IMR-90 (cell line): ENCODE results near the gene NUDT12. TPM values are rescaled to one million over a fixed set of nuclear protein-coding genes. Genes with fewer than 3 reads are reported as not detected.

Experiments used
- ATAC-seq: fragments of 200-7000 bp; cut with Tn5 transposase; 2 replicates; pipeline ENCODE4 v1.9.1; 2020; ENCODE audit warnings: low read depth, mild to moderate bottlenecking, moderate library complexity
- BruUV-seq: library from RNA; stranded (reverse); fragments of 400-500 nt; replicated peaks from 2 replicates; lab custom pipeline; 2021; lab: Mats Ljungman, UMichigan
- CTCF ChIA-PET: fragments of 300-600 bp; formaldehyde crosslinking; extraction: SDS; loops from one replicate; lab custom pipeline; 2021; ENCODE audit warnings: antibody characterized with exemption; lab: Yijun Ruan, JAX
- POLR2A ChIA-PET: fragments of 300-600 bp; sonication (Branson Sonifier 250); formaldehyde crosslinking; loops from one replicate; lab custom pipeline; 2022; ENCODE audit warnings: antibody characterized with exemption; ENCODE audit not compliant: unreplicated experiment; lab: Charles Lee
- DNase-seq: peaks from one replicate; pipeline ENCODE4 v3.0.0; 2013
- H2AFZ ChIP-seq: replicated peaks from 2 replicates; pipeline ENCODE3; 2013; ENCODE audit warnings: low read length, mild to moderate bottlenecking; ENCODE audit not compliant: poor library complexity
- H2AK5ac ChIP-seq: 2 replicates; pipeline ENCODE4 v1.6.1; 2013; ENCODE audit warnings: low read depth, low read length, inconsistent platforms
- H2AK9ac ChIP-seq: replicated peaks from 2 replicates; pipeline ENCODE3; 2013; ENCODE audit warnings: mild to moderate bottlenecking, low read depth, low read length, moderate library complexity; ENCODE audit not compliant: poor library complexity
- H2BK120ac ChIP-seq: 2 replicates; pipeline ENCODE4 v1.6.1; 2013; ENCODE audit warnings: low read depth, low read length, inconsistent platforms
- H2BK15ac ChIP-seq: 3 replicates; pipeline ENCODE4 v1.6.1; 2013; ENCODE audit warnings: low read depth, low read length, inconsistent platforms
- H2BK20ac ChIP-seq: 2 replicates; pipeline ENCODE4 v1.6.1; 2013; ENCODE audit warnings: low read depth, mild to moderate bottlenecking, inconsistent platforms, low read length, moderate library complexity
- H2BK5ac ChIP-seq: 2 replicates; pipeline ENCODE4 v1.6.1; 2013; ENCODE audit warnings: mild to moderate bottlenecking, low read depth, low read length, inconsistent platforms; ENCODE audit not compliant: poor library complexity, severe bottlenecking
- H3K14ac ChIP-seq: replicated peaks from 2 replicates; pipeline ENCODE4 v1.6.1; 2013; ENCODE audit warnings: low read depth, low read length, inconsistent platforms
- H3K18ac ChIP-seq: 2 replicates; pipeline ENCODE4 v1.6.1; 2013; ENCODE audit warnings: low read depth, low read length, control low read depth
- H3K23ac ChIP-seq: 2 replicates; pipeline ENCODE4 v1.6.1; 2013; ENCODE audit warnings: low read depth, low read length, inconsistent platforms
- H3K27ac ChIP-seq: 2 replicates; pipeline ENCODE4 v1.5.1; 2013; ENCODE audit warnings: mild to moderate bottlenecking, control low read depth, low read length; ENCODE audit not compliant: insufficient read depth
- H3K27me3 ChIP-seq: 2 replicates; pipeline ENCODE4 v1.6.1; 2013; ENCODE audit warnings: low read length; ENCODE audit not compliant: control insufficient read depth, insufficient read depth
- H3K36me3 ChIP-seq: 2 replicates; pipeline ENCODE4 v1.6.1; 2013; ENCODE audit warnings: low read length, mixed read lengths; ENCODE audit not compliant: control insufficient read depth, insufficient read depth
- H3K4ac ChIP-seq: 2 replicates; pipeline ENCODE4 v1.6.1; 2013; ENCODE audit warnings: low read depth, low read length, inconsistent platforms
- H3K4me1 ChIP-seq: 2 replicates; pipeline ENCODE4 v1.6.1; 2013; ENCODE audit warnings: low read length, mixed read lengths; ENCODE audit not compliant: control insufficient read depth, insufficient read depth
- H3K4me2 ChIP-seq: 2 replicates; pipeline ENCODE4 v1.6.1; 2013; ENCODE audit warnings: low read depth, mild to moderate bottlenecking, control low read depth, low read length, moderate library complexity
- H3K4me3 ChIP-seq: 2 replicates; pipeline ENCODE4 v1.5.1; 2013; ENCODE audit warnings: low read depth, mild to moderate bottlenecking, control low read depth, low read length, moderate library complexity; ENCODE audit not compliant: insufficient read depth
- H3K56ac ChIP-seq: 2 replicates; pipeline ENCODE4 v1.6.1; 2013; ENCODE audit warnings: low read length, inconsistent platforms; ENCODE audit not compliant: insufficient read depth; ENCODE audit errors: extremely low read depth
- H3K79me1 ChIP-seq, 2 experiments: 2 replicates each; pipeline ENCODE4 v1.6.1; 2013; ENCODE audit warnings: low read length in 2 of 2, inconsistent platforms in 1 of 2, low read depth in 1 of 2
- H3K9ac ChIP-seq: 2 replicates; pipeline ENCODE4 v1.6.1; 2013; ENCODE audit warnings: low read depth, low read length, control low read depth
- H3K9me1 ChIP-seq: 2 replicates; pipeline ENCODE4 v1.6.1; 2013; ENCODE audit warnings: low read length, inconsistent platforms; ENCODE audit not compliant: insufficient read depth
- H3K9me3 ChIP-seq: 2 replicates; pipeline ENCODE4 v1.6.1; 2013; ENCODE audit warnings: low read length; ENCODE audit not compliant: control insufficient read depth, insufficient read depth
- H4K20me1 ChIP-seq: 2 replicates; pipeline ENCODE4 v1.6.1; 2013; ENCODE audit warnings: low read length, inconsistent platforms; ENCODE audit not compliant: insufficient read depth
- H4K5ac ChIP-seq: 2 replicates; pipeline ENCODE4 v1.6.1; 2013; ENCODE audit warnings: mild to moderate bottlenecking, low read depth, low read length, control low read depth
- H4K8ac ChIP-seq, 2 experiments: 2 replicates each; pipeline ENCODE4 v1.6.1; 2013; ENCODE audit warnings: low read depth in 2 of 2, low read length in 2 of 2, control low read depth in 1 of 2, inconsistent platforms in 1 of 2
- H4K91ac ChIP-seq: 2 replicates; pipeline ENCODE4 v1.6.1; 2013; ENCODE audit warnings: low read depth, low read length, inconsistent platforms; ENCODE audit not compliant: insufficient read depth
- CHD1 ChIP-seq: IDR thresholded peaks from 2 replicates; pipeline ENCODE4 v1.6.1; 2012; ENCODE audit warnings: low read depth, low read length, improper control_type of control experiment
- FOS ChIP-seq: fragments of 150-350 bp; IDR thresholded peaks from 2 replicates; pipeline ENCODE4 v1.6.1; 2016; ENCODE audit warnings: low read depth, low read length
- MAFK ChIP-seq: IDR thresholded peaks from 2 replicates; pipeline ENCODE4 v1.6.1; 2012; ENCODE audit warnings: low read depth, low read length, improper control_type of control experiment
- MAZ ChIP-seq: IDR thresholded peaks from 2 replicates; pipeline ENCODE4 v1.6.1; 2012; ENCODE audit warnings: low read depth, mild to moderate bottlenecking, low read length, improper control_type of control experiment, moderate library complexity, borderline replicate concordance
- MXI1 ChIP-seq: IDR thresholded peaks from 2 replicates; pipeline ENCODE4 v1.6.1; 2012; ENCODE audit warnings: low read depth, mild to moderate bottlenecking, low read length, moderate library complexity, borderline replicate concordance
- NFE2L2 ChIP-seq: fragments of 150-350 bp; IDR thresholded peaks from 2 replicates; pipeline ENCODE4 v1.6.1; 2016; ENCODE audit warnings: low read depth, mild to moderate bottlenecking, low read length
- POLR2A ChIP-seq: IDR thresholded peaks from 2 replicates; pipeline ENCODE4 v1.6.1; 2012; ENCODE audit warnings: mild to moderate bottlenecking, low read depth, low read length
- RAD21 ChIP-seq: IDR thresholded peaks from 2 replicates; pipeline ENCODE4 v1.6.1; 2012; ENCODE audit warnings: low read length, improper control_type of control experiment
- RCOR1 ChIP-seq: IDR thresholded peaks from 2 replicates; pipeline ENCODE4 v1.6.1; 2012; ENCODE audit warnings: mild to moderate bottlenecking, low read length, improper control_type of control experiment; ENCODE audit not compliant: insufficient replicate concordance
- RFX5 ChIP-seq: IDR thresholded peaks from 2 replicates; pipeline ENCODE4 v1.8.0; 2012; ENCODE audit warnings: low read depth, mild to moderate bottlenecking, low read length, moderate library complexity
- SMC3 ChIP-seq: fragments of 150-350 bp; IDR thresholded peaks from 2 replicates; pipeline ENCODE4 v1.6.1; 2016; ENCODE audit warnings: low read depth, mild to moderate bottlenecking, antibody characterized with exemption, low read length, moderate library complexity
- WGBS, 2 experiments: methylation state at CpG; one replicate each; pipeline versions ENCODE4 v1.1.5 to v1.1.7; 2013; ENCODE audit warnings: missing lambda C conversion rate in 2 of 2; ENCODE audit not compliant: insufficient read length in 1 of 2; ENCODE audit errors: extremely low coverage in 2 of 2; 5-methylcytosine and 5-hydroxymethylcytosine counted together
- dilution Hi-C: fragments of 300-500 bp; cut with HindIII; formaldehyde crosslinking; loops from one replicate; pipeline ENCODE4 v1.14.3; 2018; ENCODE audit warnings: low sequenced_read_pairs; ENCODE audit not compliant: unreplicated experiment
- in situ Hi-C: fragments of 300-500 bp; cut with MboI; formaldehyde crosslinking; loops from 3 replicates; pipeline ENCODE4 v1.14.3; 2019; ENCODE audit warnings: low sequenced_read_pairs, inconsistent platforms, mixed read lengths
- intact Hi-C: fragments of 100-400 bp; cut with micrococcal nuclease; formaldehyde crosslinking; loops from 2 replicates; pipeline ENCODE4 v1.10.0; 2022
- polyA plus RNA-seq, 3 experiments: library from polyadenylated mRNA; depleted of rRNA; stranded (reverse); fragments of >200 nt; gene quantifications; 2 replicates each; pipeline ENCODE4 v1.2.3, GENCODE V29; 2012; ENCODE audit warnings: low replicate concordance in 1 of 3
- total RNA-seq: library from RNA; depleted of rRNA; stranded (reverse); fragments of >200 nt; gene quantifications from 2 replicates; pipeline ENCODE4 v1.2.3, GENCODE V29; 2012
- TF ChIP-seq, protein P1 (sequence below): fragments of 150-350 bp; IDR thresholded peaks from 2 replicates; pipeline ENCODE4 v1.6.1; 2016; ENCODE audit warnings: low read depth, mild to moderate bottlenecking, low read length, moderate library complexity, borderline replicate concordance
- TF ChIP-seq, protein P2 (sequence below): conservative IDR thresholded peaks from 2 replicates; pipeline ENCODE4 v1.5.1; 2012; ENCODE audit warnings: mild to moderate bottlenecking, low read depth, low read length, improper control_type of control experiment

NUDT12 gene
- total and polyA plus RNA-seq, 2 of the 4 experiments (the other 2 are of a cell fraction): 3.7 to 5.9 TPM

DNA sequence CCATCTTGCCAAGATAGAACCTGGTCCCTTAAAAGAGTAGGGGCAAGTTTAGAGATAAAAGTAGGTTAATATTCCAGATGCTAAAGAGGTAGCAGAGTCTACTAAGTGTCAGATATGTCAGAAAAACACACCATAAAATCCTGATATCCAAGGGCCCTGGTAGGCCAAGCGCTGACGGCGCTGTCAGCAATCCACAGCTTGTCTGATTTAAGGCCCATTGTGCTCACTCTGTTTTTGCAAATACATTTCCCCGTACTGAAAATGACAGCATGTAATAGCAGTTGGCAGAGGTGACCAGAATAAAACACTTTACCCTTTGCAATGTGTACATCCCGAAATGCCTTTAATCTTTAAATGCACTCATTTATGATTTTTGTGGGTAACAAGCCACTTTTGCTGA lies 9.9 kb upstream of the NUDT12 start:
- no CpG with 5 or more reads among the region's 5 CpGs for WGBS, 2 experiments
- in situ Hi-C loops: no loop called here
- DNase-seq: no peak

More for the DNA sequence above, 9.9 kb upstream of the NUDT12 start:
- Histone ChIP-seq H2AFZ (no peak overlapping the region), H2AK5ac (no peak overlapping the region), H3K9me1 (no peaks in the 10 kb centered on the region), H4K8ac (no peak overlapping the region), H4K5ac (no peak overlapping the region), H3K79me1 (no peaks in the 10 kb centered on the region), H3K9ac (no peak overlapping the region), H3K4me1 (no peaks in the 10 kb centered on the region), H3K36me3 (no peaks in the 10 kb centered on the region), H3K56ac (no peak overlapping the region), H3K4me3 (no peak overlapping the region), H3K4ac (no peak overlapping the region), H3K27me3 (peaks cover 2% of the 10 kb centered on the region; the same call in 1 of the 2 replicates), H2BK5ac (no peak overlapping the region), H3K14ac (no peak overlapping the region), H2BK120ac (no peak overlapping the region), H3K27ac (no peak overlapping the region), H2BK20ac (no peak overlapping the region), H3K4me2 (no peak overlapping the region), H3K9me3 (no peaks in the 10 kb centered on the region), H2AK9ac (no peak overlapping the region), H3K18ac (no peak overlapping the region), H3K23ac (no peak overlapping the region), H2BK15ac (no peak overlapping the region), H4K20me1 (no peaks in the 10 kb centered on the region), H4K91ac (no peak overlapping the region)
- no peak for ATAC-seq
- intact Hi-C loops (no loop called here), dilution Hi-C loops (no loop called here)
- BruUV-seq: no TSS peak
- TF ChIP-seq, protein P1, sequence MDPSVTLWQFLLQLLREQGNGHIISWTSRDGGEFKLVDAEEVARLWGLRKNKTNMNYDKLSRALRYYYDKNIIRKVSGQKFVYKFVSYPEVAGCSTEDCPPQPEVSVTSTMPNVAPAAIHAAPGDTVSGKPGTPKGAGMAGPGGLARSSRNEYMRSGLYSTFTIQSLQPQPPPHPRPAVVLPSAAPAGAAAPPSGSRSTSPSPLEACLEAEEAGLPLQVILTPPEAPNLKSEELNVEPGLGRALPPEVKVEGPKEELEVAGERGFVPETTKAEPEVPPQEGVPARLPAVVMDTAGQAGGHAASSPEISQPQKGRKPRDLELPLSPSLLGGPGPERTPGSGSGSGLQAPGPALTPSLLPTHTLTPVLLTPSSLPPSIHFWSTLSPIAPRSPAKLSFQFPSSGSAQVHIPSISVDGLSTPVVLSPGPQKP: no peak
- TF ChIP-seq MXI1 (no peak), SMC3 (no peak), MAZ (no peak), RCOR1 (no peak), RAD21 (no peak), POLR2A (no peak), RFX5 (no peak), CHD1 (no peak), MAFK (no peak), FOS (no peak), NFE2L2 (no peak)
- TF ChIP-seq, protein P2, sequence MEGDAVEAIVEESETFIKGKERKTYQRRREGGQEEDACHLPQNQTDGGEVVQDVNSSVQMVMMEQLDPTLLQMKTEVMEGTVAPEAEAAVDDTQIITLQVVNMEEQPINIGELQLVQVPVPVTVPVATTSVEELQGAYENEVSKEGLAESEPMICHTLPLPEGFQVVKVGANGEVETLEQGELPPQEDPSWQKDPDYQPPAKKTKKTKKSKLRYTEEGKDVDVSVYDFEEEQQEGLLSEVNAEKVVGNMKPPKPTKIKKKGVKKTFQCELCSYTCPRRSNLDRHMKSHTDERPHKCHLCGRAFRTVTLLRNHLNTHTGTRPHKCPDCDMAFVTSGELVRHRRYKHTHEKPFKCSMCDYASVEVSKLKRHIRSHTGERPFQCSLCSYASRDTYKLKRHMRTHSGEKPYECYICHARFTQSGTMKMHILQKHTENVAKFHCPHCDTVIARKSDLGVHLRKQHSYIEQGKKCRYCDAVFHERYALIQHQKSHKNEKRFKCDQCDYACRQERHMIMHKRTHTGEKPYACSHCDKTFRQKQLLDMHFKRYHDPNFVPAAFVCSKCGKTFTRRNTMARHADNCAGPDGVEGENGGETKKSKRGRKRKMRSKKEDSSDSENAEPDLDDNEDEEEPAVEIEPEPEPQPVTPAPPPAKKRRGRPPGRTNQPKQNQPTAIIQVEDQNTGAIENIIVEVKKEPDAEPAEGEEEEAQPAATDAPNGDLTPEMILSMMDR: no peak
- CTCF ChIA-PET: no interaction called here
- POLR2A ChIA-PET: no interaction called here
